Measurements from ENCODE around the gene KIAA1191.
A peak's percentile ranks its signal among the peaks of the same experiment; 100 is the strongest.

The KIAA1191 gene

DNA sequence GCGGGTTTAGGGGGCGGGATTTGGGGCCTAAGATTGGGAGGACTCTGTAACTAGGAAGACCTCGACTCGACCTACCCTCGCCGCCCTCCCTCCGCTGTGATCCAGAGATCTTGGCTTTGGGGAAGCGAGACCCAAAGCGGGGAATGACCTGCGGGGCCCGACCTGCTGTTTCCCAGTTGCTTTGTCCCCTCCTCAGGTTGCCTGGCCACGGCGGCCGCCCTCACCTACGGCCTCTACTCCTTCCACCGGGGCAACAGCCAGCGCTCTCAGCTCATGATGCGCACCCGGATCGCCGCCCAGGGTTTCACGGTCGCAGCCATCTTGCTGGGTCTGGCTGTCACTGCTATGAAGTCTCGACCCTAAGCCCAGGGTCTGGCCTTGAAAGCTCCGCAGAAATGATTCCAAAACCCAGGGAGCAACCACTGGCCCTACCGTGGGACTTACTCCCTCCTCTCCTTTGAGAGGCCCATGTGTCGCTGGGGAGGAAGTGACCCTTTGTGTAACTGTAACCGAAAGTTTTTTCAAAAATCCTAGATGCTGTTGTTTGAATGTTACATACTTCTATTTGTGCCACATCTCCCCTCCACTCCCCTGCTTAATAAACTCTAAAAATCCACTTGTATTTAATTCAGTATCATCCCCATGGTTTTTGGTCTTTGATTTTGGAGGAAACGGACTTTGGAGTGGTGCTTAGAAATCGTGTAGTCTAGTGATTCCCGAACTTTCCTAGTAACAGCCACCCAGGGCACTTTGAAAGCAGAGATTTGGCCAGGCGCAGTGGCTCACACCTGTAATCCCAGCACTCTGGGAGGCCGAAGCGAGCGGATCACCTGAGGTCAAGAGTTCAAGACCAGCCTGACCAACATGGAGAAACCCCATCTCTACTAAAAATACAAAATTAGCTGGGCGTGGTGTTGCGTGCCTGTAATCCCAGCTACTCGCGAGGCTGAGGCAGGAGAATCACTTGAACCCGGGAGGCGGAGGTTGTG, 27.9 kb upstream of the KIAA1191 start:
- DNase-seq (ENCODE audit: low read depth): no peak

DNA sequence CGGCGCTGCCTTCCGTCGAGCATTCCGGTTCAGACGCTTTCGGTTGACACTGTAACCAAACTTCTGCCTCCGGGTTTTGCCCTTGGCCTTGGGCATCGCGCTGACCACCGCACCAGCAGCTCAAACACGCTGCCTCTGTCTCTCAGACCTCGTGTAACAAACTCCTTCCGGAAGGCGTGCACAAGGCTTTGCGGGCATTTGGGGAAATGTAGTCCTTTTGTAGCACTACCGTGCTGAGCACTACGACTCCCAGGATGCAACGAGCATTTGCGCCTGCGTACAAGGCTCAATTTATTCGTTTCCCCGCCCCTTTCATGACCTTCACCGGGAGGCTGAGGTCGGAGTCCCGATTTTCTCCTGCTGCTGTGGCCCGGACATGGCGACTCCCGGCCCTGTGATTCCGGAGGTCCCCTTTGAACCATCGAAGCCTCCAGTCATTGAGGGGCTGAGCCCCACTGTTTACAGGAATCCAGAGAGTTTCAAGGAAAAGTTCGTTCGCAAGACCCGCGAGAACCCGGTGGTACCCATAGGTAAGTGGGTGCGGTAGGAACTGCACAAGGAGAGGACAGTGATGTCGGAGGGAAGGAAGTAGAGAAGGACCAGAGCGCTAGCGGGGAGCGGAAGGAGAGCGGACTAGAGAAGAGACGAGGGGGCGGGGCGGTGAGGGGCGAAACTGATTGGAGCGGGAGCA, 27.0 kb upstream of the KIAA1191 start, which contains the start of the genes HIGD2A and NOP16:
Gene HIGD2A (plus strand): TSS at position 308 of the 691 bp plus-strand sequence. CDS start 69 bp downstream, at position 377.
Gene NOP16 (minus strand): TSS at position 155 of the 691 bp plus-strand sequence. CDS start 59 bp downstream, at position 96.
- peak; percentile 93 for DNase-seq (ENCODE audit: low read depth)

DNA sequence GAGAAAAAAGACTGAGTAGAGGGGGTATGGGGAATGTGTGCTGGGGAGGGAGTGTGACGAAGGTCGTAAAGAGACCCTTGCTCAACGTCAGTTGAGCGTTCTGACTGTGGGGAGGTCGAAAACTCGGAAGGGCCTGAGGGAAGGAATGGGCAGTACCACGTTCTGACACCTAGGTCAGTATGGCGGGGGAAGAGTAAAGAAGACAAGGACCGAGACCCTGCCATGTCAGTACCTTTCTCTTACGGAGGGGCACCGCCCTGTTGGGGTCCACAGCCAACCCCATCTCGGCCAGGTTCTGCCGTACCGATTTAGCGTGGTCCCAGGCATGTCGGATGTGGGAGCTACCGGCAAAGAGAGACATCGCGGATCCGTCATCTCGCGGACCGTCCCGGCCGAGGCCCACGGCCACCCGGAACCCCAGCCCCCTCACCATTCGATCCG, 26.5 kb upstream of the KIAA1191 start:
- no peak for DNase-seq (ENCODE audit: low read depth)

DNA sequence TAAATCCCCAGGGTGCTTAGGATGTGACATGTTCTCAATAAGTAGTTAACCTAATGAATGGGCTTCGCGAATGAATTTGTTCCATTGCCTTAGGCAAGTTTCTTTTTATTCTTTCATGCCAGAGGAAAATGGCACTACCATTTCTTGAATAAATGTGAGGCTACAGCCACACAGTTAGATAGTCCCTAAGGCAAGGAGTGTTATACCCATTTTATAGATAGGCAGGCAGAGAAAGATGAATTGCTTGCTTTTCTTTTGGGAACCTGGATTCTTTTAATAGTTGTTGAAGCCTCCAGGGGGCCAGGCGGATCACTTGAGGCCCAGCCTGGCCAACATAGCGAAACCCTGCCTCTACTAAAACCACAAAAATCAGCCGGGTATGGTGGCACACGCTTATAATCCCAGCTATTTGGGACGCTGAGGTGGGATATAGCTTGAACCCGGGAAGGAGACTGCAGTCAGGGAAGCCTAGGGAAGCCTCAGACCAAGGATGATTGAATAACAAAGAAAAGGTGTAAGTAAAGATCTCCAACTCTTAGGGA, 25.9 kb upstream of the KIAA1191 start:
- DNase-seq (ENCODE audit: low read depth): no peak

DNA sequence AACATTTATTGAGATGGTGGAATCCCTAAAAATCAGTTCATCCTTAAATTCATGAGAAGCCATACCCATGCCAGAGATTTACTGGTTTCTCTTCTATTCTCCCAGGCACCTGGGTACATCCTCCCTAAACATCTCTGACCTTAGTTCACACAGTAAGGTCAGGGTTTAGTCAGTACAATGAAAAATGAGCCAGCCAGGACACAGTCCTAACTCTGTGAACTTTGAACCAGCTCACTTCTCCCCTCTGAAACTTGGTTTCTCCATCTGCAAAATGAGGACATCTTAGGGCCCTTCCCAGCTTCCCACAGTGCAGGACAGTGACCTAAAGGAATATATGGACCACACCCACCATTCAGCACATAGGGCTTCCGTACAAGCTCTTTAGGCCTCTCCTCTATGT, 24.9 kb upstream of the KIAA1191 start:
- DNase-seq (ENCODE audit: low read depth): no peak

DNA sequence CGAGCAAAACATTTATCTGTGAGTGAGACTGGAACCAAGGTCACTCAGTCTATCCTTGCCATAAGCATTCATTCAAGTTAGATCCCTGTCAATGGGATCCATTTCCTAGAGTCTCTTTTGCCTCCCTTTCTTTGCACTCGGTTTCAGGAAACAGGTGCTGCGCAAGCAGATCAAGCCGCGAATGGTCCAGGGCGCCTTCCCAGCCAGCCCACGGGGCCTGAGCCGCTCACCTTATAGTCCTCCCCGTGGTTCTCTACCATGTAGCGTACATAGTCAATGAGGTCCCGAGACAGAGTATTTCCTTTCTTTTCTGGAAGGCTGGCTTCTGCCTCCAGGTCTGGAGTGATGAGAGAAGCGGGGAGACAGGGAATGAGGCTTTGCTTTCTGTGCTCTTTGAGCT, 23.4 kb upstream of the KIAA1191 start:
- DNase-seq (ENCODE audit: low read depth): no peak

DNA sequence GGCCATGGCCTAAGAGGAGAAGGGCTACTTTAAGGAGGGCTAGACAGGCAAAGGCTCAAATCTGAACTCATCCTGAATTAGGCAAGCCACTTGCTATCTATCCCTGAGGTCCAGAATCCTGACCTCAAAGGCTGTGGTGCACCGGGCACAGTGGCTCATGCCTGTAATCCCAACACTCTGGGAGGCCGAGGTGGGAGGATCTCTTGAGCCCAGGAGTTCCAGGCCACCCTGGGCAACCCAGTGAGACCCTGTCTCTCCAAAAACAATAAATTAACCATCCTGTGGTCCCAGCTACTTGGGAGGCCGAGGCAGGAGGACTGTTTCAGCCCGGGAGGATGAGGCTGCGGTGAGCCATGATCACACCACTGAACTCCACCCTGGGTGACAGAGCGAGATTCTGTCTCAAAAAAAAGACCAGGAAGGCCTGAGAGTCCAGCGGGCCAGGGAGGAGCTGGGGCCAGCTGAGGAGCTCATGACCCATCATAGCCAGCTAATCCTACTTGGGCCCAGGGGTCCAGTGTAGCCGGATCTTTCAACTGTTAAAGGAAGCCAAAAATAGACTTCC, 22.9 kb upstream of the KIAA1191 start:
- DNase-seq (ENCODE audit: low read depth): no peak

DNA sequence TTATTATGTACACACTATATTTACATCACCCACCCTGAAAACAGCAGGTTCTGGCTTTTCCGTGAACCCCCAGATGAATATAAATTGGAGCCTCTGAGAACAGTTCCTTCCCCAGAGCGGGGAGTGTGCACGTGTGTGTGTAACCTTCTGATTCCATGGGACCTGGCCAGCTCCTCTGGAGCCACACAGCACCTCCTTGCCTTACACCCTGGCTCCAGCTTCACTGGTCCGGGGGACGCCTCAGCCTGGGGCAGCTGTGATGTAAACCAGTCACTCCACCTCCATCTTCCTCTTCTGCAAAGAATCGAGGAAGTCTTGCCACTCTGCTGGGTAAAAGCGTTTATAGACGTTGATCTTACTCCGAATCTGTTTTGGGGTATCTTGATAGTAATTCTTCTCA, 22.4 kb upstream of the KIAA1191 start:
- DNase-seq (ENCODE audit: low read depth): no peak

DNA sequence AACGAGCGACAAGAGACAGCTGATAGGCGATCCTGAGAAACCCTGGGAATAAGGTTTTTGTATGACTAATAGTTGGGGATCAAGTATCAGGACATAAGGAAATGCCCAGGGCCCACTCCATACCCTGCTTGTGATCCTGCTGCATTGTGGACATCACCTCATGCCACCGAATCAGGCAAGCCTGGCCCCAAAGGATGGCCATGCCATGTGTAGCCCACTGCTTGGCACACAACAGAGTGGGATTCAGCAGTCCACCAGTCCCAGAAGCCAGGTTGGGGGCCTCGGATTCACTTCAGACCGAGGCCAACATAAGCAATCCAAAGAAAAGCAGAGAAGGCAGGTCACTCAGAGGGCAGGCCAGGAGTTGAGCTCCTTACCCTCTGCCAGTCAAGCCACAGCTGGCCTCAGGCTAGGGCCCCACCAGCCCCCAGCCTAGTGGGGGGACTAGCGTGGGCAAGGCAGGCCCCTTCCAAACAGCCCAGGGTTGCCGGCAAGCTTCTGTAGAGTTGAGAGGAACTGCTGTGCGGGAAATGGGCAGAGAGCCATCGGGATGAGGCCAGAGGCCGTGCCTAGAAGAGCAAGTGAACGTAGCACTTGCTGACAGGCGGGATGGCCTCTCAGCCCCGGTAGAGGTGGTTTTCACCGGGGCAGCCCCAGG, 21.8 kb upstream of the KIAA1191 start:
- DNase-seq (ENCODE audit: low read depth): no peak

DNA sequence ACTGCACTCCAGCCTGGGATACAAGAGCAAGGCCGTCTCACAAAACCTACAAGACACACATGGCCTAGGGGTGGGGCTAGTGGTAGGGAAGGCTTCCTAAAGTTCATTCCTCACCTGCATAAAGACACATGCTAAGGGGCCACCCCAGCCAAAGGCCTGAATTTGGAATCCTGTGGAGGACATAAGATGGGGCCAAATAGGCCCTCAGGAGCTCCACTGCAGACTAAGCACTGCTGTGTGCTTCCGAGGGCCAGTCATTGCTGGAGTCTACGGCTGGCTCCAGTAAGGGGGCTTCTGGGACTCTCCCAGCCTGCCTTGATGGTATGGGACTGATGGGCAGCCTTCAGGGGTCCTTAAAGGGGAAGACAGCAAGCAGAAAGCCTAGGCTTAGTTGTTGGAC, 21.2 kb upstream of the KIAA1191 start:
- no peak for DNase-seq (ENCODE audit: low read depth)

DNA sequence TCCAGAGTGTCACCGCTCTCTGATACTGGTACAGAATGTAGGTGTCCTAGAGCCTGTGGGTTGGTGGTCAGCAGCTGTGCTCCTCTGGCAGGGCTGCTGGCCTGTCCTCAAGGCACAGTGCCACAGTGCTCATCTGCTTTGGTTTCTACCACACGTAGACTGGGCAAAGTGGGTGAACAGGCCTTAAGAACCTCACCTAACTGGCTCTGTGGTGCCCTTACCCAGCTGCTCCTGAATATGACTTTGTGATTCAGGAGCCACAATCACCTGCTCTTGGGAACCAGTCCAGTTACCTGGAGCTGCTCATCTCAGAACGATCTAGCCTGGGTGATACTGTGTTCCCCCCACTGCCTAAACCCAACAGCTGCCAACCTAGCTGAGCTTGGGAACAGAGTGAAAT, 20.4 kb upstream of the KIAA1191 start:
- DNase-seq (ENCODE audit: low read depth): no peak

DNA sequence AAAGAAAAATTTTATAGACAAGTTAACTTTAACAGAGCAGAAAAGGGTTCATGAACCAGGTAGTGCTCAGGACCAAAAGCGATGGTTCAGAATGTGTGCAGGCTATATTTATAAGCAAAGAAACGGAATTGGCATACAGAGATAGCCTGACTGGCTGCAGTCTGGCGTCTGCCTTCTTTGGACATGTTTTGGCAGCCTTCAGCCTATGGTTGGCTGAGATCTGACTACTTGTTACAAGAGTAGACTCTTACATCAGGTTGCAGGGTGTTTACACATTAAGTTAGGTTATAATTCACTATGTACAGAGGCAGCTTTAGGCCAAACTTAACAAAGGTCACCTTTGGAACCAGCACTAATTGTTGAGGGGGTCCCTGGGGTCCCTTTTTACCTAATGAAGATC, 19.9 kb upstream of the KIAA1191 start:
- DNase-seq (ENCODE audit: low read depth): no peak

DNA sequence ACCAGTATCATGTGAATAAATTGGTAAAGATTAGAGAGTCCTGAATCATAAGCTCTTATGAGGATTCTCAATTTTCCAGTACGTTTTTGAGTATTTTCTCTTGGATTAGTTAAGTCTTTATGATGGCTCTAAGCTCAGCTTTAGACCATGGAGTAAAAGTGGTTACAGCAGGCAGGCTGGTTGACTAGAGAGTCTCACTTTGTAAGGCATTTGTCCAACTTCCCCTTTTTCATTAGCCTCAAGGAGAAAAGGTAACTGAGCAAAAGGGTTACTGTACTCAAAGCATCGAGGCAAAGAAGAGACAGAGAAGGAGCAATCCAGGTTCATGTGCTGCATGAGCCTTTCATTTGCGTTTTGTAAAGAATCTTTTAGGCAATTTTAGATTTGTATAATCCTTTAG, 18.3 kb upstream of the KIAA1191 start:
- no peak for DNase-seq (ENCODE audit: low read depth)

DNA sequence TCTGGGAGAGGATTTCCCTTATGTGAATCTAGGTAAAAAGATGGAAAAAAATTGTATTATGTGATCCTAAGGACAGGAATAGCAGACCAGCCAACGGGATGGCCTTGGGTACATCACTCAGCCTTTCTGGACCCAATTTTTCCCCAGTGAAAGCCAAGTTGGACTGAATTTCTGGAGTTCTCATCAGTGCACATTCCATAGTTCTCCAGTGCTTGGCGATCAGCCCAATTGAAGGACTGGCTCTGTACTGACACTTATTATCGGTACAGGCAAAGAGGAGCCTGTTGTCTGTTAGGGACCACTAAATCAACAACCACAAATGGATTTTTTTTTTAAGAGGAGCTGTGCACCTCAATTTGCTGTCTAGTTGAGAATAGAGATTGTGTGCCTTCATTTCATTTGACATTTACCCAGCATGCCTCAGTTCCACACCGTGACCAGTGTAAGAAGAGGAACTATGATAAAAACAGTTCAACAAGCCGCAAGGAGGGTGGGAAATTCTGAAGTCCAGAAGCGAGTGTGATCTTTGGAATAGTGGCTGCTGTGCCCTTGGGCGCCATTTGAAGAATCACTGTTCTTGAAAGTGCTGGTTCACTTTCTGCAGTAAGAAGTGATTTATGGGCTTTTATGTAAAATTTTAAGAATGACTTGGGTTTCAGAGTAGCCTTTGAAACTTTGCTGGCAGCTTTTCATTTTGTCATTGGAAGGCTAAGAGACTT, 11.7 kb upstream of the KIAA1191 start:
- DNase-seq (ENCODE audit: low read depth): no peak

DNA sequence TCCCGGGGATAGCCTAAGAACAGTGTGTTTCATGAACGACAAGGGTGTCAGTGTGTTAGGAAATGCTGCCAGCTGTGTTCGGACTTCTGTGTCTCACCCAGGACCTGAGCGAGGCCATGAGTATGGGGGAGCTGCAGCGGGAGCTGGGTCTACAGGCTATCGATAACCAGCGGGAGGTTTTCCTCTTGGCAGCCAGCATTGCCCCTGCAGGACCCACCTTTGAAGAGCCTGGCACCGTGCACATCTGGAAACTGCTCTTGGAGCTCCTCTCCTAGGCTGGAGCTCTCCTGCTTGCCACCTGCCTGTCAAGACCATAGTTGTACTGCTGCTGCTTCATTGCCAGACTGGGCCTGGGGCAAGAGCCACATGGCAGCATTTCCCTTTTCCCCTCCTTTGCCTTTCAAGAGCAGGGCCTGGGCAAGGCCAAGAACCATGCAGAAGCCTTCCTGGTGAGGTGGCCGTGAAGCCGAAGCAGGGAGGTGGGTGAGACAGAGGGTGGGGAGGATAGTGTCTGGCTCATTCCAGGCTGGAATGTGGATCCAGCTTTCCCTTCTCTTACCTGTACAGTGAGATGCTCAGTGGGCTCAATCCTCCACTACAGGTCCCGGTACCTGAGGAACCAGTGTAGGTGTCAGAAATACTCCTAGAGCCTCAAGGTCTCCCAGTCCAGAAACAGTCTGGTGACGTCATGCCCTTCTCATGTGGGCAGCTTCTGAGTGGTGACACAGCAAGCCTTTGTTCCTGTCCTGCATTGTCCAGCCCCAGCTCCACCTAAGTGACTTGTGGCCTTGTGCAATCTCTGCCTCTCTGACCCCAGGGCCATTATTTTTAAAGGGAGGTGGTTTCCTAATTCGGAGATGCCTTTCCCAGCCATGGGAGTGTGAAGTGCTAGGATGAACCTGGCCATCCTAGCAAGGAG, 10.3 kb upstream of the KIAA1191 start:
- DNase-seq (ENCODE audit: low read depth): no peak

DNA sequence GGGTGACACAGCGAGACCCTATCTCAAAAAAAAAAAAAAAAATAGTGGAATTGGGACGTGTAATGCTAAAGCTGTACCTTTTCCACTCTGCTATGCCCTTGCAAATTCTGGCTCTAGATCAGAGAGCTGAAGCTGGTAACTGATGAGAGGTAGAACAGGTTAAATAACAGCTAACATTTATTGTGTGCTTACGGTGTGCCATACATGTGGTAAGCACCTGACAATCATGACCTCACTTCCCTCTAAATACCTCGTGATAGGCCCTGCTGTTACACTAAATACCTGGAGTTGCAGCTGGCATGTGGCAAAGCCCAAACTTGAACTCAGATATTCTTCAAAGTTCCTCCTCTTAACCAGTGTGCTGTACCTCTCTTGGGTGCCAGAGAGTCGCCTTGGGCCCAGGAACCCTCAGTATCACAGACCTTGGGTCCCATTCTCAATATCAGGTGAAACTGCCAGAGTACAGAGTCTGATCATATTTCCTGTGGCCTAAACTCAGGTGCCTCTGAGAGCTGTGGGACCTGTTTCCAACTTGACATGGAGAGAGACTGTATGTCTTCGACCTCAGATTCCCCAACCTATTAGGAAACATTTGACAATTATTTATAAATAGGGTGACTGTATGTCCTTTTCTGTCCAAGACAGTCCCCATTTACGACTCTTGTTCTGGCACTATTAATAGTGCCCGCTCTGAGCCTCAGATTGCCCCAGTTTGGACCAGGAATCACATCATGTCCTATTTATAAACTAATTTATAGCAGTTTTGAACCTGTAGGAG, 8.6 kb upstream of the KIAA1191 start:
- no peak for DNase-seq (ENCODE audit: low read depth)

DNA sequence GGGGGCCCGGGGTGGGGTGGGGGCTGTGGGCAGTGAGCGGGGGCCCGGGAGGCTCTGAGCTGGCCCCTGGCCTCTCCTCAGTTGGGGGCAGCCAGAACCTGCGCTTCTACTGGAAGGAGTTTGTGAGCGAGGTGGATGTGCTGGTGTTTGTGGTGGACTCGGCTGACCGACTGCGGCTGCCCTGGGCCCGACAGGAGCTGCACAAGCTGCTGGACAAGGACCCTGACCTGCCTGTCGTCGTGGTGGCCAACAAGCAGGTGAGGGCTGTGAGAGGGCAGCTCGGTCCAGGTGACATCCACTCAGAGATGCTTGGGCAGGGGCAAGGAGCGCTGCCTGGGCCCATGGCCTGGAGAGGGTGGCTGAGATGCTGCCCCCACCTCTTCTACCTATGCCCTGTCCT, 7.2 kb upstream of the KIAA1191 start:
- DNase-seq (ENCODE audit: low read depth): no peak

DNA sequence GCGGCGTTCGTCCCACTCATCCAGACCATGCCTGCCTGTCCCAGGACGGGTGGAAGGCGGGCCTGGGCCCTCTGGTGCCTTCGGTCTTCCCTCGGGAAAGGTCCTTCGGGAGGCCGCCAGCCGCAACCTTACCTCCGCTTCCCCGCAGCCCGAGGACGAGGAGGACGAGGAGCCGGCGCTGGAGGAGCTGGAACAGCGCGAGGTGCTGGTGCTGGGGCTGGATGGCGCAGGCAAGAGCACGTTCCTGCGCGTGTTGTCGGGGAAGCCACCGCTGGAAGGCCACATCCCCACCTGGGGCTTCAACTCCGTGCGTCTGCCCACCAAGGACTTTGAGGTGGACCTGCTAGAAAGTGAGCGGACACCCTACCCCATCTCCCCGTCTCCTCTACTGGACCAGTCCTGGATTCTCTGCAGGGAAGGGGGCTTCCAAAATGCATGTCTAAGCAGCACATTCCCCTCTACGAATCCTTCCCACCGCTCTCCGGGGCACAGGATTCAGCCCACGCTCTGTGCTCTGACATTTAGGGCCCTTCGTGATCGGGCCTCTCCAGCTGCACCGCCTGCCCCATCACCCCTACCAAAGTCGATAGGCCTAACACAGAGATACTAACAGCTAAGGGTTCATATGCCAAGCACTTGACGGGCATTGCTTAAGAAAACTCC, 4.8 kb upstream of the KIAA1191 start:
- DNase-seq (ENCODE audit: low read depth): no peak
